HAP-1 (cell line): Measurements from ENCODE around the gene RPL31.
A peak's percentile ranks its signal among the peaks of the same experiment; 100 is the strongest.

ENCODE experiments used
- DNase-seq, 2 experiments: peaks; one replicate each; pipeline ENCODE4 v3.0.0-alpha.2; 2016 to 2020; ENCODE audit warnings: low spot score in 2 of 2
- H3K27me3 ChIP-seq: fragments of 250-450 bp; sonication (Bioruptor Pico); 2 replicates; pipeline ENCODE4 v1.5.1; 2020; ENCODE audit warnings: low read depth, mild to moderate bottlenecking, moderate library complexity
- H3K36me3 ChIP-seq: fragments of 250-450 bp; sonication (Bioruptor Pico); replicated peaks from 2 replicates; pipeline ENCODE4 v1.5.1; 2020; ENCODE audit warnings: mild to moderate bottlenecking
- H3K4me1 ChIP-seq: fragments of 250-450 bp; sonication (Bioruptor Pico); 2 replicates; pipeline ENCODE4 v1.5.1; 2020; ENCODE audit warnings: mild to moderate bottlenecking
- H3K4me3 ChIP-seq: fragments of 250-450 bp; sonication (Bioruptor Pico); 2 replicates; pipeline ENCODE4 v1.5.1; 2020; ENCODE audit warnings: mild to moderate bottlenecking, moderate library complexity
- H3K9me3 ChIP-seq: fragments of 250-450 bp; sonication (Bioruptor Pico); 2 replicates; pipeline ENCODE4 v1.5.1; 2020; ENCODE audit warnings: mild to moderate bottlenecking, moderate library complexity
- in situ Hi-C: fragments of 300-500 bp; cut with MboI; formaldehyde crosslinking; loops from 3 replicates; pipeline ENCODE4 v1.14.3; 2020; ENCODE audit warnings: low sequenced_read_pairs, inconsistent platforms, mixed read lengths

The RPL31 gene

DNA sequence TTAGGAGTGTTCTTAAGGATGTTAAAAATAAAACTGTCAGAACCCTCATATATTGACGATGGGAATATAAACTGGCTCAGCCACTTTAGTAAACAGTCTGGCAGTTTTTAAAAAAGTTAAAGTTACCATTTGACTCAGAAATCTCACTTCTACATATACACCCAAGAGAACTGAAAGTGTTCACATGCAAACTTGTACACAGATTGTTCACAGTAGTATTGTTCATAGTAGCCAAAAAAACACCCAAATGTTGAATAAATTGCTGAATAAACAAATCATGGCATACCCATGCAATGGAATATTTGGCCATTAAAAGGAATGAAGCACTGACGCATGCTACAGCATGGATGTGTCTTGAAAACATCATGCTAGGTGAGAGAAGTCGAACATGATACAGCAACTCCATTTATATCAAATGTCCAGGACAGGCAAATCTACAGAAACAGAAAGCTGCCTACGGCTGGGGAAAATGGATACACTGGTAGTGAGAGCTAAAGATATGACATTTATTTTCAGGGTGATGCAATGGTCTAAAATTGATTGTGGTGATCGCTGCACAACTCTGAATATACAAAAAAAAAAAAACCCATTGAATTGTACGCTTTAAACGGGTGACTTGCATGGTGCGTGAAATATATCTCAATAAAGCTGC is 10.1 kb downstream of the RPL31 start:
- Histone ChIP-seq H3K27me3 (no peaks in the 10 kb centered on the region), H3K36me3 (peaks cover 38% of the 10 kb centered on the region), H3K4me3 (no peak overlapping the region), H3K9me3 (no peaks in the 10 kb centered on the region), H3K4me1 (no peaks in the 10 kb centered on the region)
- DNase-seq = no peak
- in situ Hi-C loops = no loop called here

DNA sequence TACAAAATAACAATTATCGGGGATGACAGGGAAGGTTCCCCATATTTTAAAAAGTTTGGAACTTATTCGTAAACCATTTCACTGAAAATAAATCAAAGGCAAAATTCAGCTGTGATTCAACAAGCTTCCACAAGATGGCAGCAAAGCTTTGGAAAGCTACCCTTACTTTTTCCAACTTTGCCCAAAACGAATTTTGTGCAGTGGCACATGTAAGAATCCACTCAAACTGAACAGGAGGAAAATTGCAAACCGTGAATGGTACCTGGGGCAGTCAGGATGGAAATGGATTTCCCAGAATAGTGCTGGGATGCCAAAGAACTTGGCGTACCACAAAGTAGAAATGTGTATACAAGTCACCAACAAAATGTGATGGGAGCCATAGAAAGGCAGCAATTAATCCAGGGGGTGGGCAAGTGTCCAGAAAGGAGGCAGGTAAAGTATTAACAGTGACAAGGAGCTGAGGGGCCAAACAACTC is 10.7 kb downstream of the RPL31 start:
- no peaks in the 10 kb centered on the region for H3K9me3 ChIP-seq
- peak in 1 of 2 experiments; percentile 66 for DNase-seq
- no peak overlapping the region for H3K4me3 ChIP-seq
- no peaks in the 10 kb centered on the region for H3K27me3 ChIP-seq
- H3K36me3 ChIP-seq = peaks cover 35% of the 10 kb centered on the region
- in situ Hi-C loops = no loop called here
- H3K4me1 ChIP-seq = no peaks in the 10 kb centered on the region

DNA sequence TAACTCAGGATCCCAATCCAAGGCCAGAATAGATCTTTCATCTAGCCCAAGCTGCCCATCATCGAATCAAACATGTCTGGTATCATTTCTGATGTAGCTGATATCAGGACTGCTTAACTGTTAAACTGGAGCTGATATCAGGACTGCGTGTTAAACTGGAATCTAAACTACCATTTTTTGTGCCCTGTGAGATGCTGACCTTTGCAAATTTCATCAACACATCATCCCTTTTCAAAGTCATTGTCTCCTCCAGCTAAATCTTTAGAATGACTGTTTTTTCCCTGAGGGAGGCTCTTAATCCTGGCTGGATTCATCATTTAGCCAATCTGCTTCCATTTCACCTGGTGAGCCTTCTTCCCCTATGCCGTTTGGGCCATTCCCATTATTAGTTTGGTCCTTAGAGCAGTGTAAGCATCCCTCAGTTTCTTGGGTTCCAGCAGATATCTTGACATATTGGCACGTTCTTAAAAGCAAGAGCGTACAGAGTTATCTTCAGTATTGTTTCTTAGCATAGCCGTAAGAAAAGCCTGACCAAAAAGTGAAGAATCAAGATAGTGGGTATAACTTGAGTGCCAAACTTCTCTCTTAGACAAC is 12.3 kb downstream of the RPL31 start:
- in situ Hi-C loops = no loop called here
- H3K4me1 ChIP-seq = no peaks in the 10 kb centered on the region

DNA sequence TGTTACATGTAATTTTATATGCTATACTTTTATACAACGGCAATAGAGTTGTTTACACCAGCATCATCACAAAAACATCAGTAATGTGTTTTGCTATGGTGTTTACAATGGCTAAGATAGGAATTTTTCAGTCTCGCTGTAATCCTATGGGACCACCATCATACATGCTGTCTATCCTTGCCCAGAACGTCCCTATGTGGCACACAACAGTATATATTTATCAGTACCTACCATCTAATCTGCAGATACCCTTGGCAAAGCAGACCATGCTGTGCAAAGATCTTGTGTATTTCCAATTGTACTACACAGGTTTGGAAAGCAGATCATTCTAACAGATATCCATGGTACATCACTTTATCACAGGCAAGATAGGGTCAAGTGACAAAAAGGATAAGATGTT is 15.3 kb downstream of the RPL31 start:
- Histone ChIP-seq H3K4me1 (no peaks in the 10 kb centered on the region), H3K9me3 (no peaks in the 10 kb centered on the region), H3K4me3 (no peak overlapping the region), H3K27me3 (no peaks in the 10 kb centered on the region), H3K36me3 (peaks cover 40% of the 10 kb centered on the region)
- DNase-seq = no peak
- in situ Hi-C loops = no loop called here

More for the DNA sequence above, 12.3 kb downstream of the RPL31 start:
- no peaks in the 10 kb centered on the region for H3K27me3 ChIP-seq
- peaks cover 32% of the 10 kb centered on the region for H3K36me3 ChIP-seq
- H3K9me3 ChIP-seq = no peaks in the 10 kb centered on the region
- H3K4me3 ChIP-seq = no peak overlapping the region
- DNase-seq = no peak

DNA sequence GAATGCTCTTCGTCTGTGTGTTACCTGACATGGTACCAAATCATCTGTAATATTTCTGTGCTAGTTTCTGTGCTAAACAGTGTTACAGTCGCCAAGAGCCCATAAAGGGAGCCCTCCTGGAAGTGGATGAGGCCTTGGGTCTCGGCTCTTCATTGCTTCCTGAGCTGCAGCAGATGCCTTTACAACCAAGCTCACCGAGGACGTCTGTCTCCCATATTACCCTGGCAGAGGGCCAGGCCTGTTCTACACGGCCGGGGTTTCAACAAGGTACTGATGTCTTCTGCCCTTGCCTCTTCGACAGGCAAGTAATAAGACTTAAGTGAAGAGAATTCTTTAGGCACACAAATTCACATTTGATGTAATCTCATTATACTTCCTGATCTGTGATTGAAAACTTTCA is 16.8 kb downstream of the RPL31 start:
- Histone ChIP-seq H3K4me1 (no peaks in the 10 kb centered on the region), H3K4me3 (no peak overlapping the region), H3K36me3 (peaks cover 38% of the 10 kb centered on the region), H3K27me3 (no peaks in the 10 kb centered on the region), H3K9me3 (no peaks in the 10 kb centered on the region)
- in situ Hi-C loops = no loop called here
- DNase-seq = no peak

DNA sequence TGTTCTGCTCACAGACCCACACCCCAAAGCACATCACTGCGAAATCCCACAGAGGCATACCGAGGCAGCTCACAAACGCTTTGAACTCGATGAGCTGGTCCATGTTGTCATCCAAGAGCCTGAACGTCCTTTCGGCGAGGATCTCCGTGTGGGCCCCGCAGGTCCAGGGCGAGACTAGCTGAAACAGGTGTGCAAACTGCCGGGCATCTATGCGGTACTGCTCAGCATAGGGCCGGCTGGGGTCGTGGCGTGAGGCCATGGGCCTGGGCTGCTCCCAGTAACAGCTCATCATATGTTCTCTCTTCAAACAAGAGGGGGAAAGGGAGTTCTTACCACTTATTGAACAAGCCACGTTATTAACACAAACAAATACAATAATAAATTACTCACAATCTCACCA is 20.1 kb downstream of the RPL31 start:
- peaks cover 4% of the 10 kb centered on the region for H3K4me1 ChIP-seq
- H3K4me3 ChIP-seq = no peak overlapping the region
- H3K27me3 ChIP-seq = no peaks in the 10 kb centered on the region
- H3K9me3 ChIP-seq = no peaks in the 10 kb centered on the region
- in situ Hi-C loops = loop anchor here (5.0 kb wide), 1 partner anchor 185 kb away; no protein-coding TSS in a partner anchor
- H3K36me3 ChIP-seq = peaks cover 48% of the 10 kb centered on the region
- DNase-seq = no peak

DNA sequence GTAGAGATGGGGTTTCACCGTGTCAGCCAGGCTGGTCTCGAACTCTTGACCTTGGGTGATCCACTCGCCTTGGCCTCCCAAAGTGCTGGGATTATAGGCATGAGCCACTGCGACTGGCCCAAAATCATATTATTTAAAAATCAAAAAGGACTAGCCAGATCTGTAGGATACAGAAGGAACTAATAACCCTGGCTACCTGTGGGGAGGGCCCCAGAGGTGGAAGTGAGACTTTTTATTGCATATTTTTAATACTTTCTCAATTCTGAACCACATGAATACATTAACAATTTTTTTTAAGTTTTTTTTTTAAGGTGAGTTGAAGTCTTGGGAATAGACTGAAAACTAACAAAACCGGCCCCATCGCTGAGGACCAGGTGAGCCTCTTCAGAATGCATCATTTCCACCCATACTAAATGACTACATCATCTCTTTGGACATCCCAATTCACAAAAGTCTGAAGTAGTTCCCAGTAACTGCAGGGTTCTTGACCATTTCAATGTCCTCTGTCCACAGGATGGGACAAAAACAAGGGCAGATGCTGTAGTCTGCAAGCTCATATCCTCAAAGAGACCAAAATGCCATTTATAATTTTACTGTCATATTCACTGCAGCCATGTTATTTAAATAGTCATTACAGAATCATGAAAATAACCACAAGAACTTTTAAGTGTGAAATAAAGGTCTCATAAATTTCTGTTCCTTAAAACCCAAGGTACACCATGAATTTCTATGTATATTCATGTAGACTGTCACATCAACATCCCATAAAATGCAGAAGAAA is 21.4 kb downstream of the RPL31 start:
- in situ Hi-C loops = loop anchor here (5.0 kb wide), 1 partner anchor 184 kb away; no protein-coding TSS in a partner anchor
- H3K36me3 ChIP-seq = peaks cover 41% of the 10 kb centered on the region
- no peak overlapping the region for H3K4me3 ChIP-seq
- H3K27me3 ChIP-seq = no peaks in the 10 kb centered on the region
- no peaks in the 10 kb centered on the region for H3K9me3 ChIP-seq
- H3K4me1 ChIP-seq = peaks cover 4% of the 10 kb centered on the region
- no peak for DNase-seq

DNA sequence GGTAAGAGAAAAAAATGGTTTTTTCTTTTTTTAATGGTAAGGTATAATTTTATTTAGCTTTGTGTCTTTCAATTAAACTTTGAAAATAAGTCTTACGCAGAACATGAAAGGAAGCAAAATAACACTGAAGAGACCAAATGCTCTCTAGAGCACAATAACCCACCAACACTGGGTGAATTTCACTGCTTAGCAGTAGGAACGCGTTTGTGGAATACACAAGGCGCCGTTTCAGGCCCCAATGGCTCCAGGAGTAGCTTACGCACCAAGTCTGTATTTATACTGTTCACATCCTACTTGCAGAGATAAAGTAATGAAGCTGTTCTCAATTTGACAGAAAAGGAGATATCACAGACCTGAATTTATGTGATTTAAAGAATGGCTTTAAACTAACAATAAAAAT is 23.5 kb downstream of the RPL31 start:
- no peak overlapping the region for H3K4me3 ChIP-seq
- in situ Hi-C loops = no loop called here

DNA sequence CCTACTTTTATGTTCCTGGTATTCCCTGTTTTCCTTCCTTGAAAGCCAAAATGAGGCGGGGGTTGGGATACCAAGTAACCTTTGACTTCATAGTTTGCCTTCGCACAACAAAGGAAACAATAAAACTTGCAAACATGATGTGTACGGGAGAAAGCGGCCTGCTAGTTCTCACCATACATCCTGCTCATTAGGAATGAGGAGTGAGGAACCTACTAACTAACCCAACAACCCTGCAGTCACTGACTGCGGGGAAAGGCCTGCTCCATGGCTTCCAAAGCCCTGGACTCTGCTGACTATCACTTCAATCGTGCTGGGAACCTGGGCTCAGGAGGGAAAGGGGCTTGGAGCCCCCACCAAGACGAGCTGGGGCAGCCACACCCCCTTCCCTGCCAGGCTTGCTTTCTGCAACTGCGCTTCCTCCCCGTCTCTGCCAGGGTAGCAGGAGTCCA is 24.2 kb downstream of the RPL31 start:
- peaks cover 4% of the 10 kb centered on the region for H3K4me1 ChIP-seq
- peaks cover 25% of the 10 kb centered on the region for H3K36me3 ChIP-seq
- in situ Hi-C loops = no loop called here
- H3K27me3 ChIP-seq = no peaks in the 10 kb centered on the region
- no peak for DNase-seq
- no peaks in the 10 kb centered on the region for H3K9me3 ChIP-seq
- no peak overlapping the region for H3K4me3 ChIP-seq

More for the DNA sequence above, 23.5 kb downstream of the RPL31 start:
- DNase-seq = no peak
- H3K9me3 ChIP-seq = no peaks in the 10 kb centered on the region
- no peaks in the 10 kb centered on the region for H3K27me3 ChIP-seq
- H3K4me1 ChIP-seq = peaks cover 4% of the 10 kb centered on the region
- H3K36me3 ChIP-seq = peaks cover 32% of the 10 kb centered on the region

DNA sequence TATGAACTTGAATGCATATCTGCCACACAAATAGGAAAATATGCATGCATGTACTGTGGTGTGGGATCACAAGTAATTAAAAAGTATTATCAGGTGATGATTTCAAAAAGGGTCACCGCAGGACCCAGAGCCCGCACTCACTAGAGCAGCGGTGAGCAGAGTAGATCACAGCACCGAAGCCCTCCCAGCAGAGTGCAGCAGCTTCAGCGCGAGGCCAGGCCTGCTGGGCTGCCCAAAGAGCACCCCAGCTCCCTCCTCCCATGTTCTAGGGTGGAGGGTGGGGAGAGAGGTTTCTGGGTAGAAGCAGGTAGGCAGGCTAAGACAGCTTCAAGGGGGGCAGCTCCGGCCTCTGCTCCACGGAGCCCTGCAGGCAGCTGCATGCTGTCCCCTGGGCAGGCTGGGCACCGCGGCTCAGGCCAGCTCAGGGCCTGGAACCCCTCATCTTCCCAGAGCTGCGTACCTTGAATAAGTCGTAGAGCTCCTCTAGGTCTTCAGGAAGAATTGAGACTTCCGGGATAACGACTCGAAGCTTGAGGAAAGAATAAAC is 24.9 kb downstream of the RPL31 start:
- in situ Hi-C loops = no loop called here
- no peaks in the 10 kb centered on the region for H3K27me3 ChIP-seq
- DNase-seq = no peak
- no peak overlapping the region for H3K4me3 ChIP-seq
- no peaks in the 10 kb centered on the region for H3K9me3 ChIP-seq
- H3K4me1 ChIP-seq = peaks cover 4% of the 10 kb centered on the region
- peaks cover 24% of the 10 kb centered on the region for H3K36me3 ChIP-seq

DNA sequence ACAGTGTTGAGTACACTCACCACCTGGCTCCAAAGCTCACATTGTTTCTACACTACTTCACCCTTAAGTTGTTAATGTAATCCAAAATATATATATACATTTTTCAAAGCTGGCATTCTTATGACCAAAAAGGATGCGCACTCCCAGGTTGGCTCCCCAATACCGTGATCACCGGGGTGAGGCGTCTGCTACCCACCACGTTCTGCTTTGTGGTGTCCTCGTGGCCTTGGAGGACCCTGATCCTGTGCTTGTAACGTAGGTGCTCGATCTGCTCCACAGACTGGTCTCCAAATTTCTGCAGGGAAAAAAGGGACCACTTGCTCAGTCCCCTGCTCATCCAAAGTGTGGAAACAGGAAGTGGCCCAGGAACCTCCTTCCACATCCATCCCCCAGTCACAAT is 25.8 kb downstream of the RPL31 start:
- in situ Hi-C loops = no loop called here

DNA sequence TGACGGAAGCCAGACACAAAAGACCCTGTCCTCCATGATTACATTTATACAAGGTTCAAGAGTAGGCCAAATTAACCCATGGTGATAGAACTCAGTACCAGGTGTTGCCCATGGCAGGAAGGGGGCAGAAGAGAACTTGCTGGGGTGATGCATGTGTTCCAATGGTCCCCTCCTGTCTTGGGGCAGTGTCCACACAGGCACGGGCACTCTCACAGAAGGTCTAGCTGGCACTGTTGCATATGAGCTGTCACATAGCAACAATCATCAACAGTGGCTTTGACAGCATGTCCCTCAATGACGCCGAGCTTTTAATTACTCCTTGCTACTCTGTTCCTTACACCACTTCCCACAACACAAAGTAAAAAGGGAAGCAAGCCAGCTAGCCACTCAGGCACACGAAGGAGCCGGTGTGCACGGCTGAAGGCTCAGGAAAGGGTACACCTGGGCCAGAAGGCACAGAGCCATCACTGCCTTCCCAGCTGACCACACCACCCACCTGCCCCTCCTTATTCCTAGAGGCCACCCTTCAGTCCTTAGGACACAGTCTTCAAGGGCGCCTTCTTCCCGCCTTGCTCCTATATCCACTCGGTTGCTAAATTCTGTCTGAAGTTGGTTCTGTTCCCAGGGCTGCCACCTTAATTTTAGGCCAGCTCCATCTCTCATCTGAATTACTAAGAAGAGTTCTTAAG is 28.9 kb downstream of the RPL31 start:
- DNase-seq = no peak
- no peaks in the 10 kb centered on the region for H3K9me3 ChIP-seq
- in situ Hi-C loops = no loop called here
- no peaks in the 10 kb centered on the region for H3K27me3 ChIP-seq
- peaks cover under 1% of the 10 kb centered on the region for H3K4me1 ChIP-seq
- peaks cover 14% of the 10 kb centered on the region for H3K36me3 ChIP-seq
- no peak overlapping the region for H3K4me3 ChIP-seq

More for the DNA sequence above, 25.8 kb downstream of the RPL31 start:
- Histone ChIP-seq H3K4me3 (no peak overlapping the region), H3K27me3 (no peaks in the 10 kb centered on the region), H3K36me3 (peaks cover 21% of the 10 kb centered on the region), H3K4me1 (peaks cover 4% of the 10 kb centered on the region), H3K9me3 (no peaks in the 10 kb centered on the region)
- no peak for DNase-seq

DNA sequence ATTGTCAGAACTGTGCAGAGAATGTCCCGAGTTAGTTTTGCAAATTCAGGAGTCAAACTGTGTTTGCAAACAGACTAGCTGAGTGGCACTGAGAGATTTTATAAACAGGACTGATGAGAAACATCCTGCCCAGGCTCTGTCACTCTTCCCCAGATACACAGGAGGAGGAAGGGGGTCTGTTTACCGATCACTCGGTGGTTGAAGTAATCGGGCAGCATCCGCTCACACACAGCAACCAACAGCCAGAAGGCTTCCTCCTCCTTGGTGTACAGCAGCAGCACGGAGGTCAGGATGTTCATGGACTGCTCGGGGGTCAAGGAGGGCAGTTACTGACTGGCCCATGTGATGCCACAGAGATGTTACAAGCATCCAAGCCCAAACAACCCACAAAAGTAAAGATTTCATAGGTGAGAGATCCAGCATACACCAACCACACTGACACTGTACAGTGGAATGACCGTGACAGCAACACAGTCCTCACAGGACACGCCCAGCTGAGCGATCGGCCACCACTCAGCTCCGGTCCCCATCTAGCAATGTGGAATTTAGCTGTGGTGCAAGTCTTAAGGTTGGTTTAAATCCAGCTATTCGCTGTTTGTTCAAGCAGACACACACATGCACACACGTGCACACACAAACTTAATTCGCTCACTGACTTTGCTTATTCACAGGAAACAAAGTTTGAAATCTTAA is 30.1 kb downstream of the RPL31 start:
- Histone ChIP-seq H3K36me3 (peaks cover 8% of the 10 kb centered on the region), H3K4me1 (no peaks in the 10 kb centered on the region), H3K9me3 (no peaks in the 10 kb centered on the region), H3K4me3 (no peak overlapping the region), H3K27me3 (no peaks in the 10 kb centered on the region)
- no peak for DNase-seq
- in situ Hi-C loops = no loop called here
